Measurements from ENCODE around the gene TMEM143.

- TF ChIP-seq EZH2phosphoT487 (IDR thresholded peaks at IDR 0.05; ENCODE audit: low read depth) (no peak), CTCF (IDR thresholded peaks at IDR 0.05; ENCODE audit: low read depth, low read length) (no peak)
Measured at GRCh38 chr19:48338802-48339503, 24.8 kb downstream of the TMEM143 start.

All from OCI-LY3 (cell line).